GM13976 (cell line): Measurements from ENCODE around the gene PAPPA.

ENCODE experiments used
- DNase-seq: peaks from one replicate; pipeline ENCODE4 v3.0.0; 2012; ENCODE audit warnings: low spot score
- in situ Hi-C: fragments of 300-500 bp; cut with MboI; formaldehyde crosslinking; loops from one replicate; pipeline ENCODE4 v1.12.0; 2022; ENCODE audit warnings: low sequenced_read_pairs, mixed read lengths, inconsistent platforms; ENCODE audit not compliant: unreplicated experiment
- TF ChIP-seq, protein P1 (sequence below): IDR thresholded peaks from 2 replicates; pipeline ENCODE4 v1.5.1; 2012; ENCODE audit warnings: borderline replicate concordance, mild to moderate bottlenecking; ENCODE audit not compliant: insufficient read depth; ENCODE audit errors: extremely low read depth, missing control alignments, control extremely low read depth

The PAPPA gene

DNA sequence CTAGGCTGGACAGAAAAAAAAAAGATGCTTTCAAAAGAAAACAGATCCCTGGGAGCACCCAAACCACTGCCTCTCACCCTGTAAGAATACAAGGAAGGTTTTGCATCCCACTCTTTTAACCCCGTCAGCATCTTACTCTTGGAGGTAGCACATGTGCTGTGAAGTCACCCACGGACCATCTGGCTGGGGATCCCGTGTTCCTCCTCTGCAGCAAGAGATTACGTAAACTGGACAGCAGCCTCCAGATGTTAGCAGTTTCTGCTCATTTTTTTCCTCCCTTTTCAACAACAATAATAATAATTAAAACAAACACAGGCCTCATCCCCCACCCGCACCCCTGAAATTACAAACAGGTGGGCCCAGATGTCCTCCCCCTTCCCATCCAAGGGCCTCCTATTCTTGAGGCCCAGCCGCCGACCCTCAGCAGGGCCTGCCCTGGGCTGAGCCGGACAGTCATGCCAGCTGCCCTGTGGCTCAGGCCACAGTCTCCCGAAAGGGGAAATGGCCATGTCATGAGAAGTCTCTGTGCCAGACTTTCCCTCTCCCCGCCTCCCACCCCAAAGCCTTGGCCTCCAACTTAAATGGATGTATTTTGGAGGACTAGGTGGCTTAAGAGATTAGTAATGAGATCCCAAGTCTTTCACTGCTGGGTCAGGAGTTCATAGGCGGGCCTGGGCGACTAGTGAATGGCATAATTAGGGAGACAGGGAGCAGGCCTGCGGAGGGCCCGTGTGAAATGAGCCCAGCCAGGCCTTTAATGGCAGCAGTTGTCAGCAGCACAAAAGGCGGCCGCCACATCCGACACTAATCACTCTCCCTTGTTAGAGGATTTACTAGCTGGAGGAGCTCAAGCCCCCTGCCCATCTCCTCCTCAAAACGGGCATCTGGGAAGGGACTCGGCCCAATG lies 165.1 kb downstream of the PAPPA start:
- TF ChIP-seq, protein P1, sequence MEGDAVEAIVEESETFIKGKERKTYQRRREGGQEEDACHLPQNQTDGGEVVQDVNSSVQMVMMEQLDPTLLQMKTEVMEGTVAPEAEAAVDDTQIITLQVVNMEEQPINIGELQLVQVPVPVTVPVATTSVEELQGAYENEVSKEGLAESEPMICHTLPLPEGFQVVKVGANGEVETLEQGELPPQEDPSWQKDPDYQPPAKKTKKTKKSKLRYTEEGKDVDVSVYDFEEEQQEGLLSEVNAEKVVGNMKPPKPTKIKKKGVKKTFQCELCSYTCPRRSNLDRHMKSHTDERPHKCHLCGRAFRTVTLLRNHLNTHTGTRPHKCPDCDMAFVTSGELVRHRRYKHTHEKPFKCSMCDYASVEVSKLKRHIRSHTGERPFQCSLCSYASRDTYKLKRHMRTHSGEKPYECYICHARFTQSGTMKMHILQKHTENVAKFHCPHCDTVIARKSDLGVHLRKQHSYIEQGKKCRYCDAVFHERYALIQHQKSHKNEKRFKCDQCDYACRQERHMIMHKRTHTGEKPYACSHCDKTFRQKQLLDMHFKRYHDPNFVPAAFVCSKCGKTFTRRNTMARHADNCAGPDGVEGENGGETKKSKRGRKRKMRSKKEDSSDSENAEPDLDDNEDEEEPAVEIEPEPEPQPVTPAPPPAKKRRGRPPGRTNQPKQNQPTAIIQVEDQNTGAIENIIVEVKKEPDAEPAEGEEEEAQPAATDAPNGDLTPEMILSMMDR: no peak
- no peak for DNase-seq
- in situ Hi-C loops: no loop called here

- in situ Hi-C loops: no loop called here
- TF ChIP-seq, protein P1: no peak
- no peak for DNase-seq
Measured at GRCh38 chr9:116319480-116319879, 165.9 kb downstream of the PAPPA start.

DNA sequence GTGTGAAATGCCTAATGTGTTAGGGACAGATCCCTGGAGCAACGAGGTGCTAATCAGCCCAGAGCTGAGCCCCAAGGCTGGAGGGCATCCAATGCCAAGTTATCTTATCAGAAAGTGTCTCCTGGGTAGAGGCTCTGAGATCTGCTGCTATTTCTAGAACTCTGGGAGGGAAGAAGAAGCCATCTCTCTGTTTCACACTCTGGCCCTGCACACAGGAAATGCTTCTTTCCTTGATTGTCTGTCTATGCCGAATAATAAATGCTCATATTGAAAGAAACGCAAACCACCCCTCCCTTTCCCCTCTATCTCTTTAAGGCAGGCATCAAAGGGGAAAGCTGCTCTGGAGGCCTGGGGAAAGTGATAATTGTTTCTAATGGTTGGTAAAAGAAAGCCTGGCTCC lies 166.7 kb downstream of the PAPPA start:
- TF ChIP-seq, protein P1: no peak
- DNase-seq: no peak
- in situ Hi-C loops: no loop called here

DNA sequence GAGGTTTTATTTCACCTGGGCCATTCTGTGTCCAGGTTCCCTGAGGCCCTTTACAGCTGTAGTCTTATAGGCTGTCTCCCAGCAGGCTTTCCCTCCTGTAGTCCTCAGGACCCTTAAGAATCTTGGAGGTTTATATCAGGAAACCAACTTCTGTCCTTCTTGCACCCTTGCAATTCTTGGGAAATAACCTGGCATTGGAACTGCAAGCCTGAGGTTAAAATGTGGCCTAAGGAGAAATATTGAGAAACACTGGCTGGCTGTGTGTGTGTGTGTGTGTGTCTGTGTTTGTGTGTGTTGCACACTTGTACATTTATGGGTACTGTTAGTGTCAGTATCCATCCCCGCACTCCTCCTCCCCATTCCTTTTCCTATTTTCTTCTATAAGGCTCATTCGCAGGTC lies 168.9 kb downstream of the PAPPA start:
- in situ Hi-C loops: no loop called here
- DNase-seq: no peak
- TF ChIP-seq, protein P1: no peak

DNA sequence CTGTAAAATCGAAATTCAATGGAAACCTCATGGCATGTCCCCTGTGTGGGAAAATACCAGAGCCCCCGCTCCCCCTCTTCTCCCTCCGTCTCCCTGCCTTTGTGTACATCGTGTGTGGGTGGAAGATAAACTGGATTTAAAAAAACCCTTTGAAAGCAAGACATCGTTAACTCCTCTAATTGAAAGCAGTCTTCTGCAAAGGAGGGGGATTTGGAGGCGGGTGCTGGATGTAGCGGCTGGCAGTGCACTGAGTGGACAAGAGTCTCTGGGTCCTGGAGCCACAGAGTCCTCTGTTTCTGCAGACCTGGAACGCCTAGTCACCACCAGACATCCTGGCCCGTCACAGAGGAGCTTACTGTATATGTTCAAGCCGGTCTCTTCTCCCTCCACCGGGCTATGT lies 169.4 kb downstream of the PAPPA start:
- in situ Hi-C loops: no loop called here
- DNase-seq: no peak
- TF ChIP-seq, protein P1: no peak

GRCh38 chr9:116323571-116323970 lies 170.0 kb downstream of the PAPPA start:
- in situ Hi-C loops: no loop called here
- TF ChIP-seq, protein P1: no peak
- DNase-seq: no peak

DNA sequence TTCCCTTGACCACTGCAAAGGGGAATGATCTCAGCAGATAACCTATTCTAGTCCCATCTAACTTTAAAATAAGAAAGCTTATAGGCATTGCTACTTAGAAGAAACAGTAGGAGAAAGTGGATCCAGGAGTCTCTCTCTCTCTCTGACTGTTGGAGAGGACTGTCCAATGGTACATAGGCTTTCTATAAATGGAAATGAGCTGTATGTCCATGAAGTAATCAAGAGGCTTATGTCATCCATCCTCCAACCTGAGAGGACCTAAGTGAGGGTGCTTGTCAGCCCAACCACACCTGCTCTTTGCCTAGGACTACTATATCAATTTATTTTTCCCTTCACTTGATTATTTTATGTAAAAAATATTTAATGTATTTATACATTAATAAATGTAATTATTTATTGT lies 172.3 kb downstream of the PAPPA start:
- TF ChIP-seq, protein P1: no peak
- in situ Hi-C loops: no loop called here
- no peak for DNase-seq
